ENCODE results near the gene DLGAP1.

Gene DLGAP1

GRCh38 chr18:3960142-3960541 lies 495.0 kb downstream of the DLGAP1 start:
- ChIA-PET CTCF (no interaction called here), POLR2A (no interaction called here)
- DNase-seq (ENCODE audit: extremely low spot score) = no peak
- TF ChIP-seq BHLHE40 (IDR thresholded peaks at IDR 0.05; ENCODE audit: borderline replicate concordance) = no peak

- DNase-seq (ENCODE audit: extremely low spot score) = no peak
- ChIA-PET POLR2A (no interaction called here), CTCF (no interaction called here)
- no peak for TF ChIP-seq BHLHE40 (IDR thresholded peaks at IDR 0.05; ENCODE audit: borderline replicate concordance)
- TF ChIP-seq ARNT (IDR thresholded peaks at IDR 0.05) = no peak
- TF ChIP-seq LEF1 (IDR thresholded peaks at IDR 0.05; ENCODE audit: borderline replicate concordance) = no peak
- TF ChIP-seq FOXK2 (IDR thresholded peaks at IDR 0.05) = no peak
Observed at GRCh38 chr18:3952031-3952430, 503.1 kb downstream of the DLGAP1 start.

- POLR2A ChIA-PET = no interaction called here
- CTCF ChIA-PET = no interaction called here
- DNase-seq (ENCODE audit: extremely low spot score) = no peak
- no peak for TF ChIP-seq ARNT (IDR thresholded peaks at IDR 0.05)
- TF ChIP-seq TARDBP (IDR thresholded peaks at IDR 0.05) = no peak
- TF ChIP-seq, protein P1, sequence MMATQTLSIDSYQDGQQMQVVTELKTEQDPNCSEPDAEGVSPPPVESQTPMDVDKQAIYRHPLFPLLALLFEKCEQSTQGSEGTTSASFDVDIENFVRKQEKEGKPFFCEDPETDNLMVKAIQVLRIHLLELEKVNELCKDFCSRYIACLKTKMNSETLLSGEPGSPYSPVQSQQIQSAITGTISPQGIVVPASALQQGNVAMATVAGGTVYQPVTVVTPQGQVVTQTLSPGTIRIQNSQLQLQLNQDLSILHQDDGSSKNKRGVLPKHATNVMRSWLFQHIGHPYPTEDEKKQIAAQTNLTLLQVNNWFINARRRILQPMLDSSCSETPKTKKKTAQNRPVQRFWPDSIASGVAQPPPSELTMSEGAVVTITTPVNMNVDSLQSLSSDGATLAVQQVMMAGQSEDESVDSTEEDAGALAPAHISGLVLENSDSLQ (IDR thresholded peaks at IDR 0.05) = no peak
- TF ChIP-seq HDGF (IDR thresholded peaks at IDR 0.05; ENCODE audit: borderline replicate concordance) = no peak
- TF ChIP-seq BHLHE40 (IDR thresholded peaks at IDR 0.05; ENCODE audit: borderline replicate concordance) = no peak
- TF ChIP-seq SP1 (IDR thresholded peaks at IDR 0.05) = no peak
- no peak for TF ChIP-seq FOXK2 (IDR thresholded peaks at IDR 0.05)
- TF ChIP-seq CTBP1 (IDR thresholded peaks at IDR 0.05; ENCODE audit: borderline replicate concordance) = no peak
- TF ChIP-seq FOXM1 (IDR thresholded peaks at IDR 0.05; ENCODE audit: borderline replicate concordance) = no peak
- TF ChIP-seq FOXA1 (IDR thresholded peaks at IDR 0.05) = no peak
- no peak for TF ChIP-seq NFRKB (IDR thresholded peaks at IDR 0.05)
- TF ChIP-seq L3MBTL2 (conservative IDR thresholded peaks at IDR 0.05) = no peak
- no peak for TF ChIP-seq ELF4 (IDR thresholded peaks at IDR 0.05)
Observed at GRCh38 chr18:3950668-3951404, 504.3 kb downstream of the DLGAP1 start.

- ChIA-PET POLR2A (no interaction called here), CTCF (no interaction called here)
- DNase-seq (ENCODE audit: extremely low spot score) = no peak
- TF ChIP-seq CTBP1 (IDR thresholded peaks at IDR 0.05; ENCODE audit: borderline replicate concordance) = no peak
- no peak for TF ChIP-seq ZNF384 (IDR thresholded peaks at IDR 0.05)
- TF ChIP-seq NFRKB (IDR thresholded peaks at IDR 0.05) = no peak
- TF ChIP-seq ELF4 (IDR thresholded peaks at IDR 0.05) = no peak
- no peak for TF ChIP-seq FOXM1 (IDR thresholded peaks at IDR 0.05; ENCODE audit: borderline replicate concordance)
- TF ChIP-seq LEF1 (IDR thresholded peaks at IDR 0.05; ENCODE audit: borderline replicate concordance) = no peak
- no peak for TF ChIP-seq L3MBTL2 (conservative IDR thresholded peaks at IDR 0.05)
- TF ChIP-seq FOXK2 (IDR thresholded peaks at IDR 0.05) = no peak
- TF ChIP-seq SP1 (IDR thresholded peaks at IDR 0.05) = no peak
- no peak for TF ChIP-seq SUZ12 (IDR thresholded peaks at IDR 0.05)
- TF ChIP-seq ARNT (IDR thresholded peaks at IDR 0.05) = no peak
- no peak for TF ChIP-seq TARDBP (IDR thresholded peaks at IDR 0.05)
Observed at GRCh38 chr18:3948958-3949357, 506.1 kb downstream of the DLGAP1 start.

GRCh38 chr18:3947383-3947782 lies 507.7 kb downstream of the DLGAP1 start:
- ChIA-PET CTCF (no interaction called here), POLR2A (no interaction called here)
- TF ChIP-seq HDGF (IDR thresholded peaks at IDR 0.05; ENCODE audit: borderline replicate concordance) (no peak), CTBP1 (IDR thresholded peaks at IDR 0.05; ENCODE audit: borderline replicate concordance) (no peak), SP1 (IDR thresholded peaks at IDR 0.05) (no peak), ARNT (IDR thresholded peaks at IDR 0.05) (no peak), SUZ12 (IDR thresholded peaks at IDR 0.05) (no peak)
- no peak for DNase-seq (ENCODE audit: extremely low spot score)

GRCh38 chr18:3935305-3935704 lies 519.8 kb downstream of the DLGAP1 start:
- no peak for DNase-seq (ENCODE audit: extremely low spot score)
- no peak for TF ChIP-seq HDGF (IDR thresholded peaks at IDR 0.05; ENCODE audit: borderline replicate concordance)
- no peak for TF ChIP-seq SP1 (IDR thresholded peaks at IDR 0.05)
- TF ChIP-seq SUZ12 (IDR thresholded peaks at IDR 0.05) = no peak
- no peak for TF ChIP-seq LEF1 (IDR thresholded peaks at IDR 0.05; ENCODE audit: borderline replicate concordance)
- no peak for TF ChIP-seq ELF4 (IDR thresholded peaks at IDR 0.05)
- no peak for TF ChIP-seq ARNT (IDR thresholded peaks at IDR 0.05)
- TF ChIP-seq BHLHE40 (IDR thresholded peaks at IDR 0.05; ENCODE audit: borderline replicate concordance) = no peak
- TF ChIP-seq FOXA1 (IDR thresholded peaks at IDR 0.05) = no peak
- TF ChIP-seq TARDBP (IDR thresholded peaks at IDR 0.05) = no peak
- no peak for TF ChIP-seq CTBP1 (IDR thresholded peaks at IDR 0.05; ENCODE audit: borderline replicate concordance)
- no peak for TF ChIP-seq L3MBTL2 (conservative IDR thresholded peaks at IDR 0.05)
- TF ChIP-seq, protein P1 (IDR thresholded peaks at IDR 0.05) = no peak
- TF ChIP-seq FOXK2 (IDR thresholded peaks at IDR 0.05) = no peak
- TF ChIP-seq ZNF384 (IDR thresholded peaks at IDR 0.05) = no peak
- no peak for TF ChIP-seq FOXM1 (IDR thresholded peaks at IDR 0.05; ENCODE audit: borderline replicate concordance)
- TF ChIP-seq NFRKB (IDR thresholded peaks at IDR 0.05) = no peak
- POLR2A ChIA-PET = no interaction called here
- CTCF ChIA-PET = no interaction called here

GRCh38 chr18:3932276-3932675 lies 522.8 kb downstream of the DLGAP1 start:
- no peak for DNase-seq (ENCODE audit: extremely low spot score)
- TF ChIP-seq HDGF (IDR thresholded peaks at IDR 0.05; ENCODE audit: borderline replicate concordance) (no peak), LEF1 (IDR thresholded peaks at IDR 0.05; ENCODE audit: borderline replicate concordance) (no peak)
- ChIA-PET CTCF (no interaction called here), POLR2A (no interaction called here)
